Activated CD4-positive, alpha-beta T cell treated with anti-CD3 and anti-CD28 coated beads for 4 hours (primary cell): Measurements from ENCODE around the gene IPO11.
"Not testable (repeated sequence)": the region's sequence is repeated elsewhere in the genome, so short reads cannot be mapped to it uniquely, and the experiment has no call there.

ENCODE experiments used
- DNase-seq, 2 donors: peaks; one replicate each; pipeline ENCODE4 v3.0.0-alpha.2; 2020

The IPO11 gene

DNA sequence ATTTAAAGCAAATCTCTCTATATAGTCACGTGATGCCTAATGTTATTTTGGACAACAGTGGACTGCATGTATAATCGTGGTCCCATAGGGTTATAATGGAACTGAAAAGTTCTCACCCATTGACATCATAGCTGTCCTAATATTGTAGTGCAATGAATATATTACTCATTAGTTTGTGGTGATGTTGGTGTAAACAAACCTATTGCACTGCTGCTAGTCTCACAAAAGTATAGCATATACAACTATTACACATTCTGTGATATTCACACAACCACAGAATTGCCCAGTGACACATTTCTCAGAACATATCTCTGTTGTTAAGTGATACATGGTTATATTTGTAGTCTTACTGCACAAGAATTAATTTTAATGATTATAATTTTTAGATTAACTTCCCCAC, 37.7 kb downstream of the IPO11 start:
- no peak for DNase-seq

DNA sequence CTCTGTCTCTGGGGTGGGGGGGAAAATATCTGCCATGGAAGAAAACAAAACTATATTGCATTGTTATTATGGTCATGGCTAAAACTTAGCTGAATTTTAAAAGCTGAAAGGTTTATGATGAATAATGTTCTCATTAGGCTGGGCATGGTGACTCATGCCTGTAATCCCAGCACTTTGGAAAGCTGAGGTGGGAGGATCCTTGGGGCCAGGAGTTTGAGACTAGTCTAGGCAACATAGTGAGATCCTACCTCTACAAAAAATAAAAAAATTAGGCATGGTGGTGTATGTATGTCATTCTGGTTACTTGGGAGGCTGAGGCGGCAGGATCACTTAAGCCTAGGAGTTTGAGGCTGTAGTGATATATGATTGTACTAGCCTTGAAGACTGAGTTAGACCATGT, 44.5 kb downstream of the IPO11 start:
- DNase-seq = no peak

DNA sequence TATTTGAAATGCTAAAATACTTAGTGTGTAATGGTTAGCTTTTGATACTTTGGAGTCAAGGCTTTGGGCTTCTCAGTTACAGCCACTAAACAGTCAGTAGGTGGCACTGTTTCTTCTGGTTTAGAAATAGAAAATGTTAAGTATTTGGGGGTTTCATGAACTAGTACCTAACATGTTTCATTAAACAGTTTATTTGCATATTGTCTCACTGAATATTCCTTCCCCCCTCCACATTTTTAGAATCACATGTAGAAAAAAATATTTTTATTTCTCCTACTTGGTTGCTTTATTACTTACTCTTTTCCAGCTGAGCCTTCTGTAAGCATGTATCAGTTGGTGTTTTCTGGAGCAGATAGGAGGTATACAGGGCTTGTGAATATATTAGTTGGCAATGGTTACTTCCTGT, 48.0 kb downstream of the IPO11 start:
- peak in 1 of 2 donors; percentile 5 for DNase-seq

DNA sequence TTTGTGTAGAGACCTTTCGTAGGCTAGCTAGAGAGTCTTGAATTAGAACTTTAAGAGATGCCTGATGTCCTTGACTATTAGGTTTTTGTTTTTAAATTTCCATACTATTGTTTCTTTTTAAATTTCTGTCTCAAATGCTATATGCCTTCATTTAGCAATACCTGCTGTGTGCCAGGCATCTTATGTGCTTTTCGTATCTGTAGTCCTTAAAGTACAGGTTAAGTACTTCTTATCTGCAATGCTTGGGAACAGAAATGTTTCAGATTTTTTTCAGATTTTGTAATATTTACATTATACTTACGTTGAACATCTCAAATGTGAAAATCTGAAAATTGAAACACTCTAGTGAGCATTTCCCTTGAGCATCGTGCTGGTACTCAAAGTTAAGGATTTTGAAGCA, 49.0 kb downstream of the IPO11 start:
- no peak for DNase-seq

DNA sequence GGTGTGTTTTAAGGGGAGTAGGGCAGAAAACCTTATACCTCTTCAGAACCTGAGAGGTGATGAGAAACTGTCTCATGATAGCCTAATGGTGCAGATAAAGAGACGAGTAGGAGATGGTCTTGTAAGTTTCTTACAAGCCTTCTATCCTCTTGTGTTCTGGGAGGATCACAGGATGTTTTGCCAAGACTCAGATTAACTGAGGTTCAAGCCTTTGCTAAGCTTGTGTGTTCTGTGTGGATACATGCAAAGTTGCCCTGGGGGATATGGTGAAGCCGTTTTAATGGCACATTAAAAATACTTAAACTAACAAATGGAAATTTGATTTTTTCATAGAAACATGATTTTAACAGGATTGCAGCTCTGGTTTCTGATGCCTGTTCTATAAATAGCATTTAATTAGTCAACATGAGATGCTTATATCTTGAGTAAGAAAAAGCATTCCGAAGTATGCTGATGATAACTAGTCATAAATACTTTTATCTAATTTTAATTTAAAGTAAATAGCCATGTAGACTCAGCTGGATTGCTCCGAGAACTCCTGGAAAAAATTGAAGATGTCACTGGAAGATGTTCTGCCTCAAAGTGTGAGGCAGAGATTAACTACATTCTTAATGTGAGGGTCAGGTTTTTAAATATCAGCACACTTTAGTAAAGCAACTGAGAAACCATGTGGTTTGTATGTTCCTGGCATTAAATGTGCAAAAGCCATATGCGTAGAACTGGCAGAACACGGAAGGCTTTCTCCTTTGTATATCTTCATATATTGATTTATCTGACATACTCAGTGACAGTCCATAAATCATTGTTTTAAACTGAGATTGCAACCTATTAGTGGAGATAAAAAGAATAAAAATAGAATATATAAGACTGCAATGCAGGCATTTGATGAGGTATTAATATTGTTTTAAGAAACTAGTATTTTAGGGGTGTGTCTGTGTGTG, 53.7 kb downstream of the IPO11 start:
- no peak for DNase-seq

GRCh38 chr5:62473209-62473608, 60.6 kb downstream of the IPO11 start:
- DNase-seq = no peak

DNA sequence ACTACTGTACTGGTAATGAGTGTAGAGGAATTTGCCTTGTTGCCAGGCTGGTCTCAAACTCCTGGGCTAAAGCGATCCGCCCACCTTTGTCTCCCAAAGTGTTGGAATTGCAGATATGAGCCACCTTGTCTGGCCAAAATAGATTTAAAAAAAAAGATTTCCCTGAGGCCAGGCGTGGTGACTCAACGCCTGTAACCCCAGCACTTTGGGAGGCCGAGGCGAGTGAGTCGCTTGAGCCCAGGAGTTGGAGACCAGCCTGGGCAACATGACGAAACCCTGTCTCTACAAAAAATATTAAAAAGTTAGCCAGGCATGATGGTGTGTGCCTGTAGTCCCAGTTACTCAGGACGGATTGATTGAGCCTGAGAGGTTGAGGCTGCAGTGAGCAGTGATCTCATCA, 62.5 kb downstream of the IPO11 start:
- DNase-seq = no peak

- DNase-seq = no peak
Measured at GRCh38 chr5:62477801-62478200, 65.2 kb downstream of the IPO11 start.

GRCh38 chr5:62483556-62483955, 71.0 kb downstream of the IPO11 start:
- DNase-seq = no peak

DNA sequence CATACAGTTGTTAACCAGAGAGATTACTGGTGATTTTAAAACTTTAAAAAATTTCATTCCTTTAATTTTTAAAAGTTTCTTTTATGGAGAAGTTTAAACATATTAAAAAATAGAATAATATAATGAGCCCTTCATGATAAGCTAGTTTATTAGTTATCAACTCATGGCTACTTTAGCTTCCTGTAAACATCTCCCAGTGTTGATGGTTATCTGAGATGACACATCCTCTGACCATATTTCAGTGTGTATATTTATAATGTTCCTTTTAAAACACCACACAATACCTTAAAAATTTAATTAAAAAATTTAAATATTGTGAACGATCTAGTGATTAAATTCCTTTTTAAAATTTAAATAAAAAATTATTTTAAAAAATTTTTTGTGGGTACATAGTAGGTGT, 74.1 kb downstream of the IPO11 start:
- no peak for DNase-seq

DNA sequence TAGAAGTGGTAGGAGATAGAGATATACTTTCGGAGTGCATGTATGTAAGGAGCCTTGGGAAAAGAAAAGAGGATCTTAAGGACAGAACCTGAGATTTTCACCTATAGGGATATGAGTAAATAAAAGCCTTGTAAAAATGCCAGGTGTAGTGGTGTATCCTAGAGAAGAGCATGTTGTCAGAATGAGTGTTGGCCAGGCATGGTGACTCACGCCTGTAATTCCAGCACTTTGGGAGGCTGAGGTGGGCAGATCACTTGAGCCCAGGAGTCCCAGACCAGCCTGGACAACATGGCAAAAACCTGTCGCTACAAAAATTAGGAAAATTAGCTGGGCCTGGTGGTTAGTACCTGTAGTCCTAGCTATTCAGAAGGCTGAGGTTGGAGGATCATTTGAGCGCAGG, 76.0 kb downstream of the IPO11 start:
- DNase-seq = no peak

DNA sequence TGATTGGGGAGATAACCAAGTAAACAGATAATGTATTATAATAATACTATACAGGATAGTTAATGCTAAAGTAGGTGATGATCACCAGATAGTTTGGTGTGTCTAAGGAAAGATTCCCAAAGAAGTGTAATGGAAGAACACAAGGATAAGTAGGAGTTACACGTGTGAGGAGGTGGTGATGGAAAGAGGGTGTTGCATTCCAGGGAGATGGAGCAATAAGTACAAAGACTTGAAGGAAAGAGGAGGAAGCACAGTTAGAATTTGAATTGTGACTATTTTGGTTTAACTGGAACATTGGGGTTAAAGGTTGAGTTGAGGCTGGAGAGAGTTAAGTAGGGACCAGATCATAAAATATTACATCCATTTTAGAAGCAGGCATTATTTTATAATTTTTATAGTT, 76.9 kb downstream of the IPO11 start:
- DNase-seq = no peak

GRCh38 chr5:62494772-62495171, 82.2 kb downstream of the IPO11 start:
- no peak for DNase-seq

DNA sequence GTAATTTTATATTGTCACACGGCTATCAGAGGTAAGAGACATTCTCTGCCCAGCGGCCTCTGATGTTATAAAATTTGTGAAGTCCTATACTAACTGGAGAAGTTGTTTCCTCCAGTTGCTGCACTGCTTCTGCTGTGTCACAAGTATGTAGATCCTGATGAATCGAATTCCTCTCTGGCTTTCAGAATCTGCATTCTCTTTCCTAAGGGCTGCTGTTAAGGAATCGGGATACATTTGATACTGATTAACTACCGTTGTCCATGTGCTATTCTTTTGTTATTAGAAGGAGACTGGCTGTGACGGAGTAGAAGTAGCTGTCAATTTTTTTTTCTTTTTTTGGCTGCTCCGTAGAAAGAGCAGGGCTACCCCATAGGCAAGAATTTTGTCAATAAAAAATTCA, 84.3 kb downstream of the IPO11 start:
- no peak for DNase-seq

DNA sequence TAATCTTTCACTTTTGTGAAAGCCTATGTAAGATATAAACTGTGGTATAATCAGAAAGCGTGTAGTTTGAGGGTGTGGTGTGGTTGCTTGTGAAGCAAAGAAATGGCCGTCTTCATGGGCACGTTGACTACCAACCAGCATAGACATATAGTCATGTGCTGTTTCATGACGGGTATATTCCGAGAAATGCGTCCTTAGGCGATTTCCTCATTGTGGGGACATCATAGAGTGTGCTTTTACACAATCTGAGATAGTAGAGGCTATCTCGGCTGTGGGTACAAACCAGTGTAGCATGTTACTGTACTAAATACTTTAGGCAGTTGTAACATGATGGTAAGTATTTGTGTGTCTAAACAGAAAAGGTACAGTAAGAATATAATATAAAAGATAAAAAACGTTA, 86.4 kb downstream of the IPO11 start:
- DNase-seq = no peak

DNA sequence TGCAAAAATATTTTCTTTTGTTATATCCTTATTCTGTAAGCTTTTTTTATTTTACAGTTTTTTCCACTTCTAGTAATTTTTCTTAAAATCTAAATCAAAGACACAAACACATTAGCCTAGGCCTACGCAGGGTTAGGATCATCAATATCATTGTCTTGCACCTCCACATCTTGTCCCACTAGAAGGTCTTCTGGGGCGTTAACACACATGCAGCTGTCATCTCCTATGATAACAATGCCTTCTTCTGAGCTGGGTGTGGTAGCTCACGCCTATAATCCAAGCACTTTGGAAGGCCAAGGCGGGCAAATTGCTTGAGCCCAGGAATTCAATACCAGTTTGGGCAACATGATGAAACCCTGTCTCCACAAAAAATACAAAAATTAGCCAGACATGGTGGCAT, 87.2 kb downstream of the IPO11 start:
- no peak for DNase-seq

- no peak for DNase-seq
Measured at GRCh38 chr5:62502456-62503101, 90.0 kb downstream of the IPO11 start.

DNA sequence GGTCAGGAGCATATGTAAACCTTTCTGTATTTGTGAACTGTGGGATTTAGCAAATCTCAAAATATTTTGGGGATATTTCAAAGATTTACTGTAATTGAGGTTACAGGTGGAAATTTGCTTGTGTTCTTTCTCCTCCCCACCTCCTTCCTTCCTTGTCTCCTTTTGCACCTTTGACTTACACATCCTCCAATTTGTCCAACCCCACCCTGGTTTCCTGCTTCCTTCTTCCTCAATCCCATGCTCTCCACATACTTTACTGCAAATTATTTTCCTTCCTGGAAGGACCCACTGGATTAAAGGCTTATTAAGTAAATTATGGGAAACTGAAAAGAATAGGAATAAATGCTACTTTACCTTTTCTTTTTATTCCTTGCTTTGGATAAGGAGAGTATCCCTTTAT, 91.6 kb downstream of the IPO11 start:
- no peak for DNase-seq

DNA sequence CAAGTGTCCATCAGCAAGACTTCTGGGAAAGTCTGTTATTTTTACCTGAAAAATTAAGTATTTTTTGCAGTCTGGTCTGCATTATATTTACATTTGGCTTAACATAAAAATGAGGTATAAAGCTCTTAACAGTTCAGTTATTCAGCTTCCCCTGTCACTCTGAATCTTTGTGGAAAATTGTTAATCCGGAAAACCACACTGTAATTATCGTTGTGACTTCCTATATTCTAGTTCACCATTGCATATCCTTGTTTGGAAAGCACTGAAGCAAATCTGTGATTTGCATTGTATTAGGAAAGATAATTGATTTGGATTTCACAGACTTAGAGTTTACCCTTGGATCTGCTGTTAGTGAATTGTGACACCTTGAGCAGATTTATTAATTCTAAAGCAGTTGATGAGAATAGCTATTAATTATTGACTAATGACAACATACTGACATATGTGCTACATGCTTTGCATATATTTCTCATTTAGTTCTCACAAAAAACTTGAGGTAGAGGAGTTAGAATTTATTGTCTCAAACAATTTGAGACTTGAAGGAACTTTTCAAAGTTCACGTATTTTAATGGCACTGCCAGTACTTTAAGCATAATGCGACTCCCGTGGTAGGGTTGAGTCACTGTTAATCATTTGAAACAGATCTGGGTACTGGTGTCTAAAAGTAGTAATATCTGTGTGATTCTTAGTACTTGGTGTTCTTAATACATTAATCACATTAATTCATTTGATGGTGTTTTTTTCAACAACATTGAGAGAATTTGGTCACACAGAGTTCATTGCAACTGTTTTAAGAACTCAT, 94.3 kb downstream of the IPO11 start:
- no peak for DNase-seq

- not testable (repeated sequence) for DNase-seq
Measured at GRCh38 chr5:62508760-62509159, 96.2 kb downstream of the IPO11 start.

- no peak for DNase-seq
Measured at GRCh38 chr5:62509806-62510205, 97.2 kb downstream of the IPO11 start.

GRCh38 chr5:62513085-62513484, 100.5 kb downstream of the IPO11 start:
- DNase-seq = not testable (repeated sequence)

DNA sequence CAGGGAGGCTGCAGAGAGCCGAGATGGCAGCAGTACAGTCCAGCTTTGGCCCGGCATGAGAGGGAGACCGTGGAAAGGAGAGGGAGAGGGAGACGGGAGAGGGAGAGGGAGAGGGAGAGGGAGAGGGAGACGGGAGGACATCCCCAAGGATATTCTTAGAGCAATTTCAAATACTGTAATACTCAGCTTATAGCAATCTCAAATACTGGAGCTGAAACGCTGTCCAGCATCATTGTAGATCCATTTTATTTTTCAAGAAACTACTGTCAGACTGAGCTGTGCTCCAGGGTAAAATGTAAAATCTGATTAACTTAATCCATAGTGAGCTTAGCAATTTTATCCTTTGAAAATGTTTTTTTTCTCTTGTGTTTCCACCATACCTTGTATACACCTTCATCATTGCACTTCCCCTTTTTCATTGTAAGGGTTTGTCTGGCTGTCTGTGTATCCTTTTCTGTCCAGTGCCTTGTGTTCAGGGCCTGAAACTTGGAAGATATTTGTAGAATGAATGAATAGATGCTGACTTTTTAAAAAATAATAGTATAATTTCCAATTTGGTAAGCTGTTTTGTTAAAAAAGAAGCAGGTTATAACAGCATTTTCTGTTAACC, 102.1 kb downstream of the IPO11 start:
- no peak for DNase-seq
